Stimulated activated CD4-positive, alpha-beta T cell treated with anti-CD3 and anti-CD28 coated beads, Interleukin-12 subunit alpha, Interleukin-12 subunit beta, amount 100 ng/mL, for 24 hours (primary cell): ENCODE measurements around the gene SYTL3.

ENCODE experiments used
- DNase-seq, 2 experiments: peaks; one replicate each; pipeline ENCODE4 v3.0.0-alpha.2; 2020; ENCODE audit warnings: low read depth in 2 of 2

Gene SYTL3

DNA sequence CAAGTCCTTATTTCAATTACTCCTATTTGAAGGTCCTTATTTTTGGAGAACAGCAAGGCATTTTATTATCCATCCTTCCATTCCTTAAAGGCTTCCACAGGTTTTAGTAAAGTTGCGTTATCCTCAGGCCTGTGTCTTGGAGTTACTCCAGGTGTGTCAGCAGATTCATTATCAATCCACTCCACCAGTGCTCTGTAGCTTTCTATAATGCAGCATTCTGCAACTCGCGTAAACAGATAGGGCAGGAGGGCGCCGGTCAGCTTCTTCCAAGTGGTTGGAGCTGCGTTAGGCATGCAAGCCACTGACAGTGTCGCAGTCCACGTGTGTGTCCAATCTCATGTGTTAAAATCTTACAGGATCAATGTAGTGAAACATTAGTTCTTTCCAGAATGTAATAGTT lies 75.8 kb downstream of the SYTL3 start:
- no peak for DNase-seq

DNA sequence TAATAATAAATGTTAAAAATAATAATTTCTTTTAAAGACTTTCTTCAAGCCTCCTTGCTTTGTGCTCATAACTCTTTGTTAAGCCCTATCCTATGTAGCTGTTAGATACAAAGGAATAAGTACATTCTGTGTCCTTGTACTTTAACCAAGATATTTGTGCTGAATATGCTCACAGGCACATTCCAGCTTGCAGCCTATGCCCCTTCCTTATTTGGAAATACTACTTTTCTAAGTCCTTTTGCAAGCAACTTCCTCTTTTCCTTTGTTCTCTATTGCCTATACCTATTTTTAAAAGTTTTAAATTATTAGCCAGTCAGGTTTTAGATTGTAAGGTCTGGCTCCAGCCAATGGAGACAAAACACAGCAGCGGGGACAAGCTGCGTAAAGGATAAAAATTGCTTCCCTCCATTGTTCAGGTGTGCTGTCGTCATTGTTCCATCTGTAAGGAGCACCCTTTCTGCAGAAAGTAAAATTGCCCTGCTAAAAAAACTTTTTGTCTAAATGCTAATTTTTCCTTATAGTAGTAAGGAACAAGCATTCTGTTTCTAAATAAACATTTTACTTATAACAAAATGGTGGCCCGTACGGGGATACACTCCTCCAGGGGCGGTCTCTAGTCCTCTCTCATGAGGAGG lies 80.2 kb downstream of the SYTL3 start:
- DNase-seq: no peak

DNA sequence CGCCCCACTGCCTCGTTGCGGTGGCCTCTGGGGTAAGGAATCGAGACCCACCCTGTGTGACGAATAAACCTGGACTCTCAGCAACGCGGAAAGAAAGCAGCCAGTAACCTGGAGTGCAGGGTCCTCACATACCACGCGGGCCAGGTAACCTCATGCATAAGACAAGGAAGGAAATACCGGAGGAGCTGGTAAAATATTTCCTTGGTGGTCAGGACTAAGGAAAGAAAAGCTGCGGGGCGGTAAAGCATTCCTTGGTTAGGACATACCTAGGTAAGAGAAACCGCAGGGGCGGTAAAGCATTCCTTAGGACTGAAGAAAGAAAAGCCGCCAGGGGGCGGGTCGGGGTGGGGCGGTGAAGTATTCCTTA lies 80.7 kb downstream of the SYTL3 start:
- no peak for DNase-seq

DNA sequence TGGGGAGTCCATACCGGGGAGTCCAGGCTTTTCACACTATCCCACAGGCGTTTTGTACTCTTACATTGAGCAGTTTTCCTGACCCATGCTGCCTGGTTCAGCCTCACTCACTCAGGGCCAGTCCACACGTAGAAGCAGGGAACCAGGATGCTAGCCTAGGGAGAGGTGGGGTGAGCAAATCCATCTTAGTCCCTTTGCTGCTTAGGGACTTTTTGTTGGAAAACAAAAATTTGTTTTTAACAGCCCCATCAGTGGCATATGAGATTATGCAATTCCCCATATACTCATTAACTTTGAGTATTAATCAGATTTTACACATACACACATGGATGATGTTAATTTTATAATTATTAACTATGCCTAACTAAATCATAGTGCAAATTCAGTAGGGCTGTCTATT lies 85.2 kb downstream of the SYTL3 start:
- no peak for DNase-seq

DNA sequence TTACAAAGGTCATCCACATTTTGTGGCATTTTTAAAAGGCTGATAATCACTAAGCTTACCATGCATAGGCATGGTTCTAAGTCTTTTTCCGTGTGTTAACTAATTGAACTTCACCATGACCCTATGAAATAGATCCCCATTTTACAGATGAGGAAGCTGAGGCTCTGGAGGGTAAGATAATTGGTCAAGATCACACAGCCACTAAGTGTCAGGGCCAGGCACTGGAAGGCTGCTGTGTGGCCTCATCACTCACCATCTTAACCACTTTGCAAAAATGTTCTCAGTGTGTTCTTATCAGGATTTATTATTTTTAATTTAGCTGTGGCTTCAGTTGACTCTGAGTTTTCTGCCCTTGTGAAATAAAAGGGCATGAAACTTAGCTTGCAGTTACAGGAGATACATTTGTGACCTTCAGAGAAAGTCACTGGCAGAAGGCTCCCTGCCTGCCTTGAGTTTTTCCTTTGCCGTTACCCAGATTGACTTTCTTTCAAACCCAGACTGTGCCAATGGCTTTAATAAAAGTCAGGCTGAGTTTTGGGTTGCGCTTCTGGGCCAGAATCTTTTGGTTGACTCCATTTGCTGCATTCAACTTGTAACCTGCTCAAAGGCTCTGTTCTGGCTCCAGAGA lies 87.3 kb downstream of the SYTL3 start:
- no peak for DNase-seq

DNA sequence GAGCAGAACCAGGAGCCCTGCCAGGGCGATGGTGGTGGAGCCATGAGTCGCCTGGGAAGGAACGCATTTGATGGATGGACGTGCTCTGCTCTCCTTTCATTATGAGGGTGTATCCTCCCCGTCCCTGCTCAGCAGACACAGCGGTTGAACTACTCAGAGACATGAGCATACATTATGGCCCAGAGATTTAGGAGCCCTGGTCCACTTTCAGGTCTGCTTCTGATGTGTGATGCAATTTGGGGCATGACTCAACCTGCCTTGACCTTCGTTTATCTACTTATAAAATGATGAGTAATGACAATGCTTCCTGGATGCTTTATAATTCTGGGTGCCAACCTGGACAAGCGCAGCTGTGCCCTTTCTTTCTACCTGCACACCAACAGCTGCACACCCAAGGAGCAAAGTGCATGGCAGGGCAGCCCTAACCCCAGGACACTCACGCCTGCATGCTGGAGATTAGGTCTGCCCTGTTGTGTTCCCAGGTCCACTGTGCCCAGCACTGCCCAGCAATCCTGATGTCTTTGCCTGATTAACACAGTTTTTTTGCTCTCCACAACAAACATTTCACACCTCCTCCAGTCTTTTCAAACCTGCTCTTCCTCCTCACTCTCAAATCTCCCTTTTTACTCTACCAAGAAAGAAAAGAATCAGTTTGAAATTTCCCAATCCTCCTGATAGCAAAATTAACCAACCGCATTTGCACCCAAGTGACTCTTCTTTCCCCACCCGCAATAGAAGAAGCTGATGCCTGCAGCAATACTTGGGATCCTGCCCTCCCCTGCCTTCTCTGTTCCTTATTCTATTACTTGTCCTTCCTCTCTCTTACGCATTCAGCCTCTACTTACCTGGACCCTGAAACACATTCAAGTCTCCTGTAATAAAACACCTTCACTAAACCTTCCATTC lies 88.1 kb downstream of the SYTL3 start:
- DNase-seq: no peak

DNA sequence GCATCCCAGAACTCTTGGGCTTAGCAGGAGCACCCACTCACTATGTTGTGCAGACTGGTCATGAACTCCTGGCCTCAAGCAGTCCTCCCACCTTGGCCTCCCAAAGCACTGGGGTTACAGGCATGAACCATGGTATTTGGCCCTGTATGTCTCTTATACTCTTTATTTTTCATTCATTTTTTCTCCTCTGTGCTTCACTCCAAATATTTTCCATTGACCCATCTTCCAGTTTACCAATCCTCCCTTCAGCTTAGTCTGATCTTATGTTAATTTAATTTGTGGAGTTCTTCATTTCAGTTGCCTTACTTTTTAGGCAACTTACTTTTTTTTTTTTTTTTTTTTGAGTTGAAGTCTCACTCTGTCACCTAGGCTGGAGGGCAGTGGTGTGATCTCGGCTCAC lies 89.8 kb downstream of the SYTL3 start:
- DNase-seq: no peak

DNA sequence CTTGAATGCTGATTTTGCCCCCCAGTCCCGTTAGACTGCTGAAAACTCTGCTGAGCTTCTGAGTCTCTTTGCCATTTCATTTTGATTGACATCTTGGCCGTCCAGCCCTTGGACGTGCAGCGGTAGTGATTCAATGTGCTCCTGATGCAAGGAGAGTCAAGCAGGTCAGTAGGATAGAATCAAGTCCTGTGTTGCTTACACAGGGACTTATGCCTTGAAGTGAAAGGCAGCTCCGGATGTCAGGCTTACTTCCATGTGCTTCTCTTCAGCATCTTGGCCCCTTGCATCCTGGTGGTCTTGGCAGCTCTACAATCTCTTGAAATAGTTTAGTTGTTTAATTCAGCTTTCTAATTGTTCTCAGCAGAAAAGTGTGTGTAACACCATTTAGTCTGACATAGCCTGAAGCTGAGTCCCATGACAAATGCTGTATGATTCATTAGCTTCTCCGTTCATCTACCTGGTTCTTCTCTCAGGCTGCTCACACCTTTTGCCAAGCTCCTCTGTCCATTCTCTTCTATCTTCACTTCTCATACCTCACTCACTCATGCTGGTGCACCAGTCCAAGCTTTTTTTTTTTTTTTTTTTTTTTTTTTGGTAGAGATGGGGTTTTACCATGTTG lies 93.3 kb downstream of the SYTL3 start:
- no peak for DNase-seq

DNA sequence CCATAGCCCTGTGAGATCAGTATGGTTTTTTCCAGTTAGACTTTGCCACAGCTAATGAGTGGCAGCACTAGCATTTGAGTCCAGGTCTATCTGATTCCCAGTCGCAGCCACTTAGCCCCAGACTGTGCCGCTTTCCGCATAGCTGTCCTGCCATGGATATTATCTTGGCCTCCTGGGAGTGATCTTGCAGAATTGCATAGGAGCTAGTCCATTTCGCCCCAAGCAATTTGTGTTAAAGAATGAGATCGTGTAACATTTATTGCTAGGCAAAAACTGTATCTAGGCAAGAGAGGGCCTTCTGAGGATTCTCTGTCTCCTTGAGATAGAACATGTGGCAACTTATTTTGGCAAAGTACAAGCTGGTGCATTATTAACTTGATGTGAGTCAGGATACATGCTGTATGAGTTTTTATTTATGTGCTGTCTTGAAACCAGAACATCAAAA lies 95.2 kb downstream of the SYTL3 start:
- DNase-seq: no peak

DNA sequence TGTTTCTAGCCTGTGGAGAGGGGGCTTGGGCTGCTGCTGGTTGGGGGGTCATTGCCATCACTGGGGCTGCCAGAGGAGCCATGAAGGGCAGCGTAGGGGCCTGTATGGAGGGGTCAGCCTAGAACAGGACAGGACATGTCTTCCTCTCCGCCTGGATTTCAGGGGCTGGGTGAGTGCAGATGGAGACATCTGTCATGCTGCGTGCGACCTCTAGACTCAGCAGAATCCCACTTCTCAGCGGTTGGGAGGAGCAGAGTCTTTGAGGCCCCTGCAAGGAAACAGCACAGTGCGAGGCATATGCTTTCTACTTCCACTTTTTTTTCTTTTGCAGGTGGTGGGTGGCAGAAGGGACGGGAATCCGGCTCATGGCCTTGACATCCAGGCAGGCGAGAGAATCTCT lies 101.4 kb downstream of the SYTL3 start:
- no peak for DNase-seq

DNA sequence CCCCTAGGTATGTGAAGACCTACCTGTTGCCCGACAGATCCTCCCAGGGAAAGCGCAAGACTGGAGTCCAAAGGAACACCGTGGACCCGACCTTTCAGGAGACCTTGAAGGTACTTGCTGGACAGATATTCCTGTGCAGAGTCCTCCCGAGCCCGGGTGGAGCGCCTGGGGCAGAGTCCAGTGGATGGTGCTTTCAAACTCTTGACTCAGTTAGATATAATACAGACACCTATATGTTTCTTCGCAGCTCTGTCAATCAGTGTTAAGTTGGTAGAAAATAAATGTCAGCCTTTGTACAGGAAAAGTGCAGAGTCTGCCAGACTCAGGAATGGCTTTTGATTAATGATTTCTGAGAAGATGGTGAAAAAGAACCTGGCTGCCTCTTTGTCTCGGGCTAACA lies 102.1 kb downstream of the SYTL3 start:
- DNase-seq: no peak

DNA sequence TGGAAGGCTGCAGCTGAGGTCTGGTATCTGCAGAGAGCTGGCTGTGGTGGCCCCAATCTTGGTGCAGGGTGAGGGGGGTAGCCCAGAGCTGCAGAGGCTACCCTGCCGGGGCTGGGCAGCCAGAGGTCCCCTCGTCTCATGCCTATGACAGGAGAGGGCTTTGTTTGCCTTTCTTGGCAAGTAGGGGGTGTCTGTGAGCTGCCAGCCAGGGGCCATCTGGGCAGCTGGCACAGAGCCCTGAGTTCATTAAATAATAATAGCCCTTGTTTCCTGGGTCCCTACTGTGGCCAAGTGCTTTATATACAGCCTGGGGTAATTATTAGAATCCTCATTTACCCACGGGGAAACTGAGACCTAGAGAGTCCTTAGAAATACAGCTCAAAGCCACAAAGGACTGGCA lies 102.8 kb downstream of the SYTL3 start:
- DNase-seq: no peak

DNA sequence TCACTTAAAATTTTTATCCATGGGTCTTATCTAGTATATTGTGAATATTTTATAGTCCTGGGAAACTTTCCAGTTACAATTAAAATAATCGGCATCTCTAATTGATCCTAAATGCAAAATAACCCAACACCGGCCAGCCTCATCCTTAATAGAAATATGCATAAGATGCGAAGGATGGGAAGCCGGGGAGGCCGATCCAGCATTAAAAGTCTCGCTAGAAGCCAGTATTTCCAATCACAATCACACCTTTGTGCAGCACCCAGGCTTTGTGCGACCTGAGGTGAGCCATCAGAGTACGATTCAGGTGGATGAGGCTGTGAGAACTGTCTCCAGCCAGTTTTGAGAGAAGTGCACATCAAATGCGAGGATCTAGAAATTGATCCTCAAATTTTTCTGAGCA lies 104.0 kb downstream of the SYTL3 start:
- DNase-seq: no peak

DNA sequence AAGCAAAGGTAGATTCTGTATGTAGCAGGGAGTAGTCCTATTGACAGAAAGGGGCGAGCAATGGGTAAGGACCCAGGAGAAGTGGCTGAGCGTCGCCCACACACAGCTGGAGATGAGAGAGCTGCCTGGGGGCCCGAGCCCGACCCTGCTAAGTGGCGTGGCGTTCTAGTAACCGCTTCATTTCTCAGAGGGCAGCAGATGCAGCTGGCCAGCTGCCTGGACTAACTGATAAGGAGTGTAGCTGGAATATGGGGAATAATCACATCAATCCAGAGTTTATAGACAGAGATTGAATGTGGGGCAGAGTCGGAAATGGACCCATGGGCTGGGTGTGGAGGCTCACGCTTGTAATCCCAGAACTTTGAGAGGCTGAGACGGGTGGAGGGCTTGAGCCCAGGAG lies 104.9 kb downstream of the SYTL3 start:
- DNase-seq: no peak

DNA sequence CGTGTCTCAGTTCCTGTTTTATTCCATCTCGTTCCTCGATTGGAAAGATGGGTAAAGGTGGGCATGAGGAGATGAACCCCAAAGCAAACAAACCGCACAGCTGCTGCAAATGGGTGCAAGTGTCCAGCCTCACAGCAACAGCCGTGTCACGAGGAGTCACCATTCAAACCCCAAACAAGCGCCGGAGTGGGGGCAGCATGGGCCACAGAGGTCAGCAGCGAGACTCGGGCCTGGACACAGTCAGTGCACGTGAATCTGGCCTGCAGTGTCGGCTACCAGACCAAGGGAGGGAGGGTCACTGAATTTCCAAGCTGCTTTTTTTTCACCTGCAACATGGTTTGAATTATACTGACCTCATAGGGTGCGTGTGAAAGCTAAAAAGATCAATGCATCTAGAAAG lies 105.8 kb downstream of the SYTL3 start:
- DNase-seq: no peak

DNA sequence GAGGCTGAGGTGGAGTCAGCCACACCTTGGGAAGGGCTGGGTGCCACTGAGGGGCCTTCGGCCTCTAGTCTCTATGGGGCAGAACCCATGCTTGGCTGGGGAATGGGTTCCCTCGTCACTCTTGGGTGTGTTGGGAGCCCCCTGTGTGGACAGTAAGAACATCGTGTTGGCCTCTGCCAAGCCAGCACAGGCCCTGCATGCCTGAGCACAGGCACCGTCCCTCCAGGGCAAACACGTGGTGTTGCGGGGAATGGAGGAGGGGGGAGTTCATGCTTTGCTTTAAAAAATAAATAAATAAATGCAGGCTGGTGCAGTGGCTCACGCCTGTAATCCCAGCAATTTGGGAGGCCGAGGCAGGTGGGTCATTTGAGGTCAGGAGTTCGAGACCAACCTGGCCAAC lies 106.3 kb downstream of the SYTL3 start:
- DNase-seq: no peak

DNA sequence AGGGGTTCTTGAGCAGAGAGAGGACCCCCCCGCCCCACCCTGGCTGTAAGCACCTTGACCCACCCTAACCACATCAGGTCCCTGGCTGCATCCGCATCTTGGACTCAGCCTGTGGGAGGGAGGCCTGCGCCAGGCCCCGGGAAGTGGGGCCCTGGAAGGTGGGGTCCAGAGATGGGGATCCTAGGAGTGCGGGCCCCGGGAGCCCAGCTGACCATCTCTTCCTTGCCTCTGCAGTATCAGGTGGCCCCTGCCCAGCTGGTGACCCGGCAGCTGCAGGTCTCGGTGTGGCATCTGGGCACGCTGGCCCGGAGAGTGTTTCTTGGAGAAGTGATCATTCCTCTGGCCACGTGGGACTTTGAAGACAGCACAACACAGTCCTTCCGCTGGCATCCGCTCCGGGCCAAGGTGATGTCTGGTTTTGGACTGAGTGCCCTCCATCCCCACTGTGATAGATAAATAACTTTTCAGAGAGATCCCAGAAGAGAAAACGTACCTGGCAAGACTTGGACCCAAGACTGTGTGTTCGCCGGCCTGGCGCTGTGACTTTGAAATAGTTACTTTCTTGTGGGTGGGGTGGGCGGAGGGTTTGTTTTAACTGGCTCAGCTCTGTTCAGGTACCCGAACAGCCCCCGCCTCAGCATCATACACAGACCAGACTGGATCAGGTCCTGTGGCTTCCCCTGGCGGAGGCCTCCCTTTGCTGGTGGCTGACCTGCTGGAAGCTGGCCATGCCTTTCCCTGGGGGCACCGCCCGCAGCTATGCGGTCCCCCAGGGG lies 107.3 kb downstream of the SYTL3 start:
- DNase-seq: no peak

DNA sequence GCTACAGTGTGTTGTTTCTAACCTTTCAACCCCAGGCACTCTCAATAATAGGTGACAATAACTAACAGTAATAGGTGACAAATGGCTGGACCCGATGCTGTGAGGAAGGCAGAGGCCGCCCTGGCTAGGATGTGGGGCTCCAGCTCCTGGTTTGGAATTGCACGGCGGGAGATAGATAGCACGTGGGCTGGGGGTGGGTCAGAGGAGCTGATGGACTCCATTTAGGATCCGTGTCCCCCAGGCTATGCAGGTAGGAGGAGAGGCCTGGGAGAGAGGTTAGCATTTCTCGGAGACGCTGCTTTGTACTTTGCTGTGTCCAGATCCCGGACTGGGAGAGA lies 107.9 kb downstream of the SYTL3 start:
- no peak for DNase-seq

DNA sequence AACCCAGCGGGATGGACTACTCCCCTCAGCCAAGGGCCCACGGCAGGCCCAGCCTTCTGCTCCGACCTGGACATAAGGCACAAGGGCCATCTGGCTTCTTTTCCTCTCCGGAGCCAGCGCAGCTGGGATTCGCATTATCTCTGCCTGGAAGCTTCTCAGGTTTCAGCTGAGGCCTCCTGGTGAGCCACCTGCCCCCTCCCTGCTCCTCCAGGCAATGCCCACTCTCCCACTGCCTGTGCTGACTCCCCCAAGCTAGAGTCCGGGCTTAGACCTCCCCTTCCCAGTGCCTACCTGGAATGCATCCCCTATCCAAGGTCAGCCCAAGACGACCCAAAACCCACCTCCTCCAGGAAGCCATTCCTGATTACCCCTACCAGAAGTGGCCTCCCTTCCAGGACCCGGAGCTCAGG lies 108.6 kb downstream of the SYTL3 start:
- DNase-seq: no peak

DNA sequence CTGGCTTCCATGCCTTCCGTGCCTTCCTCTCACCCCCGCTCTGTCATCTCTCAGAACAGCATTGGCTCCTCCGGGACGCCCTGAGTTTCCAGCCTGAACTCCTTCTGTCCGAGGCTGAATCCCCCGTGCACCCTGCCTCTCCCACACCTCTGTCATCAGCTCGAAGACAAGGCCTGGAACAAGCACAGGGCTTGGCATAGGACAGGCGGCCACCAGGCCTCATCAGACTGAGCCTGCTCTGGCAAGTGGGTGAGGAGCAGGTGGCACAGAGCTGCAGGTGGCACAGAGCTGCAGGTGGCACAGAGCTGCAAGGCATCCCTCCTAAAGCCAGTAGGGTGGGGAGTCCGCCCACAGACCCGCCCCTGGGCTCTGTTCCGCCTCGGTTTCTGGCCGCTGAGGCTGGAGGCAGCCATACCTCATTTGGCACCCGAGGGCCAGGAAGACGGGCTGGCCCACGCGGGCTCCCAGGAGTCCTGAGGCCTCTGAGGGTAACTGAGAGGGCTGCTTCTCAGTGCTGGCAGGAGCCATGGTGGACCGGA lies 109.2 kb downstream of the SYTL3 start:
- no peak for DNase-seq

DNA sequence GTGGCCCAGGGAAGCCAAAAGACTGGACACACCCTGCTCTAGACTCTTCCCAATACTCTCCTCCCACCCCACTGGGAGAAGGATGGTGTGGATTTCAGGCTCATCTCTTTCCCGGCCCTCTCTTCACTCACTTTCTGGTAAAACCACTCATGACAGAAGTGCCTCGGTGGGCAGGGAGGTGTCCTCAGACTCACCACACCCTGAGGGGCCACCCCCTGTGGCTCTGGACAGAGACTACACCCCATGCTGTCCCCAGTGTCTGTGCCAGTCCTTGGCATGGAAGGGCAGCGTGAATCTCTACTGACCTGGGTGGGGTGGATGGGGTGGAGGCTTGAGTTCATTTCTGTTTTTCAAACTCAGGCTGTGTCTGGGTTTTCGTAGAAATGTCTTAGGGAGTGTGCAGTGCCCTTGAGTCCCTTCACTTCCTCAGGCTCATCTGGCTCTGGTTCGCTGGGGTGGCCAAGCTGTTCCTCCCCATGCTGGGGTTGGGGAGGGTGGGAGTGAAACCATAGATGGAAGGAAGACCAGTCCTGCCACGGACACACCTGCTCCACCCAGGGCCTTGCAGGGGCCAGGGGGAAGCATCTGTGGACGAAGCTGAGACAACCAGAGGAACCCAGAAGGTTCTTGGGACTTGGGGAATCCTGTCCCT lies 110.2 kb downstream of the SYTL3 start:
- no peak for DNase-seq
